Ishikawa (cell line): ENCODE measurements around the gene SMYD3.

Experiments
- CEBPB ChIP-seq: IDR thresholded peaks from 2 replicates; pipeline ENCODE4 v1.6.1; 2012
- CREB1 ChIP-seq: IDR thresholded peaks from 2 replicates; pipeline ENCODE4 v1.6.1; 2012; ENCODE audit warnings: low read depth
- EGR1 ChIP-seq: IDR thresholded peaks from 2 replicates; pipeline ENCODE4 v1.6.1; 2012
- EP300 ChIP-seq: IDR thresholded peaks from 2 replicates; pipeline ENCODE4 v1.6.1; 2012; ENCODE audit warnings: borderline replicate concordance
- FOXM1 ChIP-seq: IDR thresholded peaks from 2 replicates; pipeline ENCODE4 v1.6.1; 2012; ENCODE audit warnings: low read depth, borderline replicate concordance
- NFIC ChIP-seq: IDR thresholded peaks from 2 replicates; pipeline ENCODE4 v1.6.1; 2012
- RAD21 ChIP-seq: IDR thresholded peaks from 2 replicates; pipeline ENCODE4 v1.6.1; 2012; ENCODE audit warnings: low read depth
- TAF1 ChIP-seq: IDR thresholded peaks from 2 replicates; pipeline ENCODE4 v1.6.1; 2012; ENCODE audit warnings: low read depth, mild to moderate bottlenecking
- TCF12 ChIP-seq: IDR thresholded peaks from 2 replicates; pipeline ENCODE4 v1.6.1; 2012; ENCODE audit warnings: low read depth
- TEAD4 ChIP-seq: IDR thresholded peaks from 2 replicates; pipeline ENCODE4 v1.6.1; 2012
- USF1 ChIP-seq: IDR thresholded peaks from 2 replicates; pipeline ENCODE4 v1.6.1; 2012
- YY1 ChIP-seq: IDR thresholded peaks from 2 replicates; pipeline ENCODE4 v1.6.1; 2012; ENCODE audit warnings: low read depth
- ZBTB7A ChIP-seq: IDR thresholded peaks from 2 replicates; pipeline ENCODE4 v1.6.1; 2012; ENCODE audit warnings: low read depth
- TF ChIP-seq, protein P1 (sequence below): IDR thresholded peaks from 2 replicates; pipeline ENCODE4 v1.6.1; 2012
- TF ChIP-seq, protein P2 (sequence below): IDR thresholded peaks from 2 replicates; pipeline ENCODE4 v1.6.1; 2012; ENCODE audit warnings: low read depth, mild to moderate bottlenecking

Gene SMYD3

DNA sequence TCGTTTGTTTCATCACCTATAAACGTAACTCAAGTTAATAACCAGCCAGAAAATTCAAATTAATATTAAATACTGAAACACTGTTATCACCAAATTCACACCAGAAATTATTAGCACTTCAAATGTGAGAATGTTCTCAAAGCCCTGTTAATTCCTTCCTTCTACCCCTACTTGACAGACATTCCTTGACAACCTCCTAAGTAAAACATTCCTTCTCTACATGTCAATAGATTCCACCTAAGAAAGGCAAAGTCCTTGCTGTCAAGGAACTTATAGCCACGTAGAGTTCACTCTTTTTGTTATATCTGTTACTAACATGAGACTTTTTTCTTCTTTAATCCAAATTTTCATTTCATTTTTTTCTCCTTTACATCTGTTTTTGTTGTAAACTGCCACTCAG lies 441.5 kb downstream of the SMYD3 start:
- no peak for TF ChIP-seq TCF12
- TF ChIP-seq NFIC: no peak
- TF ChIP-seq EGR1: no peak
- no peak for TF ChIP-seq EP300
- no peak for TF ChIP-seq RAD21
- TF ChIP-seq, protein P1, sequence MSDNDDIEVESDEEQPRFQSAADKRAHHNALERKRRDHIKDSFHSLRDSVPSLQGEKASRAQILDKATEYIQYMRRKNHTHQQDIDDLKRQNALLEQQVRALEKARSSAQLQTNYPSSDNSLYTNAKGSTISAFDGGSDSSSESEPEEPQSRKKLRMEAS: no peak
- TF ChIP-seq TEAD4: no peak
- no peak for TF ChIP-seq TAF1
- no peak for TF ChIP-seq FOXM1
- no peak for TF ChIP-seq CREB1
- no peak for TF ChIP-seq CEBPB
- TF ChIP-seq, protein P2, sequence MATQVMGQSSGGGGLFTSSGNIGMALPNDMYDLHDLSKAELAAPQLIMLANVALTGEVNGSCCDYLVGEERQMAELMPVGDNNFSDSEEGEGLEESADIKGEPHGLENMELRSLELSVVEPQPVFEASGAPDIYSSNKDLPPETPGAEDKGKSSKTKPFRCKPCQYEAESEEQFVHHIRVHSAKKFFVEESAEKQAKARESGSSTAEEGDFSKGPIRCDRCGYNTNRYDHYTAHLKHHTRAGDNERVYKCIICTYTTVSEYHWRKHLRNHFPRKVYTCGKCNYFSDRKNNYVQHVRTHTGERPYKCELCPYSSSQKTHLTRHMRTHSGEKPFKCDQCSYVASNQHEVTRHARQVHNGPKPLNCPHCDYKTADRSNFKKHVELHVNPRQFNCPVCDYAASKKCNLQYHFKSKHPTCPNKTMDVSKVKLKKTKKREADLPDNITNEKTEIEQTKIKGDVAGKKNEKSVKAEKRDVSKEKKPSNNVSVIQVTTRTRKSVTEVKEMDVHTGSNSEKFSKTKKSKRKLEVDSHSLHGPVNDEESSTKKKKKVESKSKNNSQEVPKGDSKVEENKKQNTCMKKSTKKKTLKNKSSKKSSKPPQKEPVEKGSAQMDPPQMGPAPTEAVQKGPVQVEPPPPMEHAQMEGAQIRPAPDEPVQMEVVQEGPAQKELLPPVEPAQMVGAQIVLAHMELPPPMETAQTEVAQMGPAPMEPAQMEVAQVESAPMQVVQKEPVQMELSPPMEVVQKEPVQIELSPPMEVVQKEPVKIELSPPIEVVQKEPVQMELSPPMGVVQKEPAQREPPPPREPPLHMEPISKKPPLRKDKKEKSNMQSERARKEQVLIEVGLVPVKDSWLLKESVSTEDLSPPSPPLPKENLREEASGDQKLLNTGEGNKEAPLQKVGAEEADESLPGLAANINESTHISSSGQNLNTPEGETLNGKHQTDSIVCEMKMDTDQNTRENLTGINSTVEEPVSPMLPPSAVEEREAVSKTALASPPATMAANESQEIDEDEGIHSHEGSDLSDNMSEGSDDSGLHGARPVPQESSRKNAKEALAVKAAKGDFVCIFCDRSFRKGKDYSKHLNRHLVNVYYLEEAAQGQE: no peak
- no peak for TF ChIP-seq YY1
- TF ChIP-seq ZBTB7A: no peak
- no peak for TF ChIP-seq USF1

- TF ChIP-seq FOXM1: no peak
- TF ChIP-seq TEAD4: no peak
- TF ChIP-seq CREB1: no peak
- TF ChIP-seq TCF12: no peak
- TF ChIP-seq CEBPB: no peak
- no peak for TF ChIP-seq YY1
- no peak for TF ChIP-seq ZBTB7A
- no peak for TF ChIP-seq RAD21
- no peak for TF ChIP-seq EP300
- TF ChIP-seq, protein P2: no peak
- no peak for TF ChIP-seq EGR1
- TF ChIP-seq, protein P1: no peak
- TF ChIP-seq TAF1: no peak
- no peak for TF ChIP-seq NFIC
- no peak for TF ChIP-seq USF1
These were observed 442.2 kb downstream of the SMYD3 start for GRCh38 chr1:246064891-246065290.

GRCh38 chr1:246063013-246063616 lies 444.0 kb downstream of the SMYD3 start:
- TF ChIP-seq TEAD4 (no peak), TCF12 (no peak), RAD21 (no peak), TAF1 (no peak), EGR1 (no peak), EP300 (no peak), ZBTB7A (no peak), FOXM1 (no peak), CEBPB (no peak), NFIC (no peak), USF1 (no peak), YY1 (no peak), CREB1 (no peak)
- TF ChIP-seq, protein P1: no peak
- TF ChIP-seq, protein P2: no peak
